HG02840 (cell line): ENCODE measurements around the gene C16orf74.

Source experiments
- ATAC-seq: cut with Tn5 transposase; IDR thresholded peaks from one replicate; pipeline ENCODE4 v1.9.1; 2021; ENCODE audit warnings: mild to moderate bottlenecking, moderate library complexity, moderate number of reproducible peaks; ENCODE audit not compliant: unreplicated experiment, low FRiP score

The C16orf74 gene

DNA sequence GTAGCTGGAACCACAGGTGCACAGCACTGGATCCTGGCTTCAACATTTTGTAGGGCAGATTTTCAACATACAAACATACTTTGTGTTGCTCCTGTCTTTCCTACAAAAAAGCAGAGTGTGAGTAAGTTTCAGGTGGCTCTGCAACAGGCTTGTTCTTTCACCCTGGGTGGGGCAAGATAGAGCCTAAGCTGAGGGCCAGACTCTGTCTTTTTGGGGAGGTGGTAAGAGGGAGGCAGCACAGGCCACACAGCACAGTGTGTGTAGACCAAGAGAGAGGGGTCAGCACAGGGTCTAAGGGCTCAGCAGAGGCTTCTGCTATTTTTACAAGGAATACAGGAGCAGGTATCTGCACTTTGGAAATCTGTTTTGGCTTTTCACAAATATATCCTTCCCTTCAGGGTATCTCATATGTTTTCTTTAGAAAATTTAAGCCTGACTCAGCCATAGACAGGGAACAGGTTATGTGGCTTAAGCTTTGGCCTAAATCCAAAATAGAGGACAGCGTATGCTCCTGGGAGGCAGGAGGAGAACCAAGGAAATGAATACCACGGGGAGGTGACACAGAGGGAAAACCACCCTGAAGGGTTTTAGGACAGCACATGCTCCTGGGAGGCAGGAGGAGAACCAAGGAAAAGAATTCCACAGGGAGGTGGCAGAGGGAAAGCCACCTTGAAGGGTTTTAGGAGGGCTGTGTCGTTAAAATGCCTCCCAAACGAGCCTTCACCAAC, 26.9 kb upstream of the C16orf74 start:
- no peak for ATAC-seq

DNA sequence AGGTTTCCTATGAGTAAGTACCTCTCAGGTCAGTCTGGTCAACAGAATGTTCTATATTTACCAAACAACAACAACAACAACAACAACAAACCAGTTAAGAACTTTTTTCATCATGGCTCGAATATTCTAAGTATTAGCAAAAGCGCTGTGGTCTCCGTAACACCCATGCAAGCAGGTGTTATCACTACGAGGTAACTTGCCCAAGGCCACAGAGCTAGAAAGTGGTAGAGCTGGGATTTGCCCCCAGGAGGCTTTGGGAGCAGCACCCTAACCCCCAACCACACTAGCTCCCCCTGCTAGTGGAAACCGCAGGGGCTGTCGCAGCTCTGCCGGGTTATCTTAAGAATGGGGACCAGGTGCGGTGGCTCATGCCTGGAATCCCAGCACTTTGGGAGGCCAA, 23.9 kb upstream of the C16orf74 start:
- ATAC-seq: no peak

DNA sequence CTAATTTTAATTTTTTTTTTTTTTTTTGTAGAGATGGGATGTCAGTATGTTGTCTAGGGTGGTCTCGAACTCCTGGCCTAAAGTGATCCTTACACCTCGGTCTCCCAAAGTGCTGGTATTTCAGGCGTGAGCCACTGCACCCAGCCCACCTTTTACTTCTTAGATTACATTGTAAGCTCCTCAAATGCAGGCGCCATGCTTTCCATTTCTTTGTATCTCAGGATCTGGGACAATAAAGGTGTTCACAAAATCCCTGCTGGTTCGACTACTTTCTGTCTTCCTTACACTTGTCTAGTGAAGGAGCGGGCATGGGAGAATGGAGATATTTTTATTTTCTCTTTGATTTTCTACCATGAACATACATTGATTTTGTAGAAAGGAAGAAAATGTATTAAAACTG, 23.2 kb upstream of the C16orf74 start:
- ATAC-seq: no peak

DNA sequence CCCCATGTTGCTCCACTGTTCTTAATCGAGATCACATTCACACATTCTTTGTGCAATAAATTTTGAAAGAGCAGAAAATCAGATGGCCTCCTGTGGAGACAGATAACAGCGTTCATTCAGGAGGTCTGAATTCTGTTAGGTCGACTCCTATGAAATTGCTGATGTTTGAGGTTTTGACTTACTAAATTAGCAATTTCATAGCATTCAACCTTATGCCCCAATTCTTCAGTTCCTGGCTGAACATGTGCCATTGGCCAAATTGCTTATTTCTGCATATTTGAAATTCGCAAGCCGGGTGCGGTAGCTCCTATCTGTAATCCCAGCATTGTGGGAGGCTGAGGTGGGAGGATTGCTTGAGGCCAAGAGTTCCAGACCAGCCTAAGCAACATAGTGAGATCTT, 22.1 kb upstream of the C16orf74 start:
- ATAC-seq: no peak

DNA sequence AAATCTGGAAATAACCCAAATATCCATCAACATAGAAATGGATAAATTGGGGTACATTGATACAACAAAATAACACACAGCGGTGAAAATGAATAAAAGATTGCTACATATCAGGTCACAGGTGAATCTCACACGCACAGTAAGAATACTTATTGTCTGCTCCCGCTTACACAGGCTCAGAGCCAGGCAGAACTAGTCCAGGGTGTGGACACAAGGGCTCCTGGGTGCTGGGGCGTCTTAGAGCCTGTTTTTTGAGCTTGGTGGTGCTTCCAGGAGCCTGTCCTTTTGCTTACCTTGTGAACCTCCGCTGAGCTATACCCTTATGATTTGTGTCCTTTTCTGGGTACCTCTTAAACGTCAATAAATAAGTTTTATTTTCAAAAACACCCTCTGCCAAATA, 19.8 kb upstream of the C16orf74 start:
- no peak for ATAC-seq

DNA sequence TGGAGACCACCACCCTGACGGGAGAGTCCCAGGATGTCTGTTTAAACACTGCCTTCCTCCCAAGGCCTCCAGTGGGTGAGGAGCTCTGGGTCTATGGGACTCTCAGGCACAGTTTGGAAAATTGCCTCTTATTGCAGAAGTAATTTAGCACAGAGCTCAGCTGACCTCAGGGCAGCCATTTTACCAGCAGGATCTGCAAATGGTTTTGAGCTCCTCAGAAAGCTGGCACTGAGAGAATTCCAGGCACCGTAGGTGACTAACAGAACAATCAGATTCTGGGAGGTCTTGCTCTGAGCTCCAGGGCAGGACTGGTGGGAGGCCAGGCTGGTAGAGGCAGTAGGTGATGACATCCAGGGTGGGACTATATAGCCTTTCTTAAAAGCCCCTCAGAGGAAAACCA, 17.3 kb upstream of the C16orf74 start:
- no peak for ATAC-seq

DNA sequence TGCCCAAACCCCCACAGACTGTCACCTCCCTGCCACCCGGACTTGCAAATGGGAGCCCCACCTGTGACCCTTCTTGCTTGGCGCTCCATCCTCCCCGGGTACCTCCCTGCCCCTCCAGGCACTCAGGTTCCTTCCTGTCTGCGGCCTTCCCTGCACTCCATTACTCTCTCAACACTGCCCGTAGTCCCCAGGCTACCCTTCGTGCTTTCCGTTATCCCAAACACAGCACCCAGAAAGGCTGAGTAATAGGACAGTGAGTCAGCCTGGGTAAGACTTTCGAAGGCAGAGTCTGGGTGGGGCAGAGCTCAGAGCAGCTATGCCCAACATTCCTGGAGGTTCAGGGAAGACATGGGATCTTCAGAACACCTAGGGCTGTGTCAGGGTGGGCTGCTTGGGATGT, 16.6 kb upstream of the C16orf74 start:
- ATAC-seq: no peak

DNA sequence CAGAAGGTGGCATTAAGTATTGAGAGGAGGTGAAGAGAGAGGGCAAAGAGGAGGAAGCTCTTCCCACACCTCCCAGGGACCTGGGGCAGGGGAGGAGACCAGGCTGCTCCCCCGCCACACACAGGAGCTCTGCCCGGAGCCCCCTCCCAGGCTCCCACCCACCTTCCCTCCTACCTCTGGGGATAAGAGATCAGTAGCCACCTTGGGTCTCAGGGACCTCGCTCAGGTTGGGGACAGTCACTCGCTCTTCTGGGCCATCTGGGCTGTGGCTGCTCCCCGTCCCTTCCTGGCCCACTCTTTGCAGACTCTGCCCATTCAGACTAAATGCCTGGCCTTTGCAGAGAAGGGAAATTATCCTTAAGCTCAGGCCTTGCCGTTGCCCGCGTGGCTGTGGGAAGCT, 14.9 kb upstream of the C16orf74 start:
- ATAC-seq: no peak

DNA sequence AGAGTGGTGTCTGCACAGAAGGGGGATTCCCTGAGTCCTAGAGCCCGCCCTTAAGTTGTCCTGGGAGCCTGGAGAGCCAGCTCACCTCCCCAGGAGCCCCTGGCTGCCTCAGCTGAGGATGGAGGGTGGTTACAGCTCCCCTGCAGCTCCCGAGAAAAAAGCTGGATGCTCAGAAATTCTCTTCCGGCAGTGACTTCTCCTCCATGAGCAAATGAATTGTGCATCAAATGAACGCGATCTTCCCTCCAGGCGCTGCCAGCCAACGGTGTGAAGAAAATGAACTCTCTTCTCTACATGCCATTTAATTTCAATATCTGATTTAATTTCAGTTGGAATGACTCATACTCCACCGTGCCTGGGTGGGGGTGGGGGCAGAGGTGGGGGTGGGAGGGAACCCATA, 14.3 kb upstream of the C16orf74 start:
- no peak for ATAC-seq

DNA sequence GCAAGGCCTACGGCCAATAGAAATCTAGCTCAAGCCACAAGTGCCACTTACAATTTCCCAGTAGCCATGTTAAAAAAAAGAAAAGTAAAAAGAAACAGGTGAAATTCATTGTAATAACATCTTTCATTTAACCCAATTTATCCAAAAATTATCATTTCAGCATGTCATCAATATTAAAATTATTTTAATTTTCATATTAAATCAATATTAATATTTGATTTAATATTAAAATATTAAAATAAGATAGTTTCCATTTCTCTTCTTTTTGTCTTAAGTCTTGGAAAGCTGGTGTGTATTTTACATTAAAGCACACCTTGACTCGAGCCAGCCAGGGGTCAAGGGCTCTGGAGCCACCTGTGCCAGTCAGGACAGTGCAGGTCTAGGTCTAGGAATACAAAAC, 12.7 kb upstream of the C16orf74 start:
- no peak for ATAC-seq

DNA sequence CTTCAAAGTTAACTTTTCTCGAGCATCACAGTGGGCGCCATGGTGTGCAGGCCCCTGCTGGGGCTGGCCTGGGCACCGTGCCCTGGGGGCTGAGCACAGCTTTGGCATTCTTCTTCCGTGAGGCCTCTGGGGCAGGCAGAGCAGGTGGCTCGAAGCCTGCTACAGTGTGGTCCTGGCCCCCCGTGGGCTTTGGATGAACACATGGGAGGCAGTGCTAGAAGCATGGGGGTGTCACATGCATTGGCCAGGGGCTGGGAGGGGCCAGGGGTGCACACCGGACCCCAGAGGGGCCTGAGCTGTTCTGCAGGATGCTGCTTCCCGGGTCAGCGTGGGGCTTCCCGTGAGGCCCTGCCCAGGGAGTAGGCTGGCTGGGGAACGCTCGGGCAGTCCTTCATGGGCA, 12.1 kb upstream of the C16orf74 start:
- no peak for ATAC-seq

DNA sequence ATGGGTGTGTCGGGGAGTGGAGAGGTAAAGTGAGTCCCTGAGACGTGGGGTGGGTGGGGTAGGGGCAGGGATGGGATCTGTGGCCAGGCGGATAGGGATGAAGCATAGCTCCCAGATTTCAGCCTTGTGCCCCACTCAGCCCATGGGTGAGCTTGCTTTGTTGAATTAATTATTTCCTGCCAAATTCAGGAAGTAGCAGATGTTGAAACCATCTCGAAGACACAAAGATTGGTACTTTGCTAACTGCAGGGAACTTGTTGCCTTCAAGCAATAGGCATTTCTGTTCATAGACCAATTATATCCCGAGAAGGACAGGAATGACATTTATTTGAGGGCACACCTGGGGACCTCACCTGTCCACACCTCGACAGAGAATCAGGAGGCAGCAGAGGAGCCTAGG, 11.0 kb upstream of the C16orf74 start:
- ATAC-seq: no peak

DNA sequence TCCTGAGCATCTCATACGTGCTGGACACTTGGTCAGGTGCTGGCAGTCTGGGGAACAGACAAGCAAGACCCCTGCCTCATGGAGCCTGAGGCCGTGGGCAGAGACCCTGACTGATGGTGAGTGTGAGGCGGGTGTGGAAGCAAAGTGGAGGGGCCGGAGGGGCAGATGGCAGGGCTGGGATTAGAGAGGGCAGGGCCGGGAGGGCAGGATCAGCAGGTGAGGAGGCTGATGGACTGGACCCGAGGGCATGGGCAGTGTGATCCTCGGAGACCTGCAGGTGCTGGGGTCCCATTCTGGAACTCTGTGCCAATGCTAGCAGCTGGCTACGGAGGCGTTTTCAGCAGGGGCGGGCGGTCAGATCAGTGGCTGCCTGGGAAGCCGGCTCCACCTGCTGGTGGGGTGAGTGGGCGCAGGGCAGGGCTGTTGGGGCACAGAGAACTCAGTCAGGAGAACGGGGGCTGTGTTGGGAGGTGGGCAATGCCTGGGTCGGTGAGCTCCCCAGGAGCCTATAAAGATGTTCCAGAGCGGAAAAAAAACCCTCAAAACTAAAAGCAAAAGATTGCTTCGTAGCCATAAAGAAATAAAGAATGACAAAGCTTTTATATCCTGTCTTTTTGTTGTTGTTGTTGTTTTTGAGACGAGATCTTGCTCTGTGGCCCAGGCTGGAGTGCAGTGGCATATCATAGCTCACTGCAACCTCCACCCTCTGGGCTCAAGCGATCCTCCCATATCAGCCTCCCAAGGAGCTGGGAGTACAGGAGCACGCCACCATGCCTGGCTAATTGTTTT, 8.9 kb upstream of the C16orf74 start:
- ATAC-seq: no peak

DNA sequence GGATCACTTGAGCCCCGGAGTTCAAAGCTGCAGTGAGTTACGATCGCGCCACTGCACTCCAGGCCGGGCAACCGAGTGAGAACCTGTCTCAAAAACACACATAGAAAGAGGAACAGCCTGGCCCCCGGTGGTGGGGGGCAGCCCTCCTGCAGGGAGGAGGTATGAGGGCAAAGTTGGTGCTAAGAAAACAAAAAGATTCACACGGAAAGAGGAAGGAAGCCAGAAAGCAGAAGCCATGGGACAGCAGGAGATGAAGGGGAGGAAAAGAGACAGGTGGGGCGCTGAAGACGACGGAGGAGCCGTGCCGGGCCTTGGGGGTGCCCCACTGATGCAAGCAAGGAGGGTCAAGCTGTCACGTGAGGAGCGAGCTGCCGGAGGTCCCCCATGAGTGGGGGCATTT, 8.2 kb upstream of the C16orf74 start:
- no peak for ATAC-seq

DNA sequence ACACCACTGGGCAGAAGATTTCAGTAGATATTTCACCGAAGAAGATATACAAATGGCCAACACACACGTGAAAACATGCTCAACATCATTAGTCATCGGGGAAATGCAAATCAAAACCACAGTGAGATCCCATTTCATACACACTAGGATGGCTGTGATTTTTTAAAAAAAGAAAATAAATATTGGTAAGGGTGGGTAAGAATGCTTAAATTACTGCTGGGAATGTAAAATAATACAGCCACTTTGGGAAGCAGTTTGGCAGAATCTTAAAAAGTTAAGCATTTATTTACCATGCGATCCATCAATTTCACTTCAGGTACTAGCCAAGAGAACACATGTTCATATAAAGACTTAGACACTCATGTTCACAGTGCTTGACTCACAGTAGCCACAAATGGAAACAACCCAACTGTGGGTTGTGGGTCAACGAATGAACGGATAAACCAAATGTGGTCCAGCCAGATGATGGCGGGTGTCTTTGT, 6.5 kb upstream of the C16orf74 start:
- peak; percentile 45 for ATAC-seq

DNA sequence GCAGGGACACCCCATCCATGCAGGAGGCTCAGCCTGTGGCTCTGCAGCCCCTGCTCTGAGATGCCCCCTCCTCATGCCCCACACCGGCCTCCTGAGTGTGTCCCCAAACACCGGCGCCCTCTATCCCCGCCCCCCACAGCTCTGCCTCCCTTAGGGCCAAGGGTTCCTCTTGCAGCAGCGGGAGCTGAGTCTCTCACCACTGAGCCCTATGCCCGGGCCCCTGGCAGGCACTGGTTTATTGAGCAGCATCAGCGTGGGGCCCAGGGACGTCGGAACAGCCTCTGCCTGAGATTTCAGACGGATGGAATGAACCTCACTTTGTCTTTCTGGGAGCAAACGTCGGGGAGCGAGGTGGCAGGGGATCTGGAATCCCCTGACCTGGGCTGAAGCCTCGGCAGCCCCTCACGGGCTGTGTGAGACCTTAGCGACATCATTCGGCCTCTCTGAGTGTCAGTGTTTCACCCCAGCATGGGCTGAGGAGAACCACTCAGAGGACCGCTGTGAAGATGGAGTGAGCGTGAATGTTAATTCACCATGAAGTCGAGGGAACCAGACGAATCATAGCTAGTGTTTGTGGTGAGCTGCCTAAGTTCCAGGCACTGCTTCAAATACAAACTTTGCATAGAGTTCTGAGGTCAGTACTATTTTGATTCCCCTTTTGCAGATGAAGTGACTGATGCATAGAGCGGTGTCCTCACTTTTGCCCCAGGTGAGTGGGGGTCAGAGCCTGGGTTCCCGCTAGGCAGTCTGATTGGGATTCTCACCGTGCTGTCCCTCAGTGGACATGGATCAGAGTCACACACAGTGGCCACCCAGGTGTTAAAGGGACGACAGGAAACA, 5.3 kb upstream of the C16orf74 start:
- peak; percentile 44 for ATAC-seq

DNA sequence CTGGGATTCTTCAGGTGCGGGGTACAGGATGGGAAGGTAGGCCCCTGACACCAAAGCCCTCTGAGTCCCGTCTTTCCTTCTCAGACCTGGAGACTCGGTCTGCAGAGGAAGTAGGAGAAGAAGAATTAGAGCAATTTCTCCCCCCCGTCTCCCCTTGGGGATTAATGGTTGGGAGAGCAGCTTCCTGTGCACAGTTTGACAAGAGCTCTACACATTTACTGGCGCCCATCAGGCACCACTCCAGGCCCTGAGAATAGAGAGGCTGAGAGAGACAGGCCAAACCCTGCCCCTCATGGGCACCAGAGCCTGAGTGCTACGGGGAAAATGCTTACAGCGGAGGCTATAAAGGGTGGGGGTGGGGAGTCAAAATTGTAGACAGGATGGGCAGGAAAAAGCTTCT, 3.5 kb upstream of the C16orf74 start:
- no peak for ATAC-seq

DNA sequence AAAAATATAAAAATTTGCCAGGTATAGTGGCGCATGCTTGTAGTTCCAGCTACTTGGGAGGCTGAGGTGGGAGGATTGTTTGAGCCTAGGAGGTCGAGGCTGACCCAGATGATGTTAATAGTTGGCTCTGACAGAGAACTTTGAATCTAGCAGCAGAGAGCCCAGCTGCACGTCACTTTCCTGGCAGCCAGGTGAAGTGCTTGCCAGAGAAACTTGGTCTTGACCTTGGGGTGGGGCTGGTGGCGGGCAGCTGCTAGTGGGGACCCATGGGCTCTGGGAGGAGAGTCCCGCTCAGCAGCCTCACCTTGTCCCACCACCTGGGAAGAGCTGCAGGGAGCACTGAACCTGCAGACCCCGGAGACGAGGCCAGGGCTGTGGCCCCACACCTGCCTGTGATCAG, 3.1 kb upstream of the C16orf74 start:
- ATAC-seq: no peak

DNA sequence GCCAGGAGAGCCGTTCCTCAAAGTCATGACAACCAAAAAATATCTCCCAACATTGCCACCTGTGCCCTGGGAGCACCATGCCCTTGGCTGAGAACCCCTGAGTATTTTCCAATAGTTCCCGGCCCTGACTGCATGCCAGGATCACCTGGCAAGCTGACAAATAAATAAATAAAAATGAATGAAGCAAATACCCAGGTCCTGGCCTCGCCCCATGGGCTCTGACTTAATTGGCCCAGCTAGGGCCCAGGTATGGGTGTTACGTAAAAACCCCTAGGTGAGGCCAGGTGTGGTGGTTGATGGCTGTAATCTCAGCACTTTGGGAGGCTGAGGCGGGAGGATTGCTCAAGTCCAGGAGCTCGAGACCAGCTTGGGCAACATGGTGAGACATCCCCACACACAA, 2.7 kb upstream of the C16orf74 start:
- no peak for ATAC-seq

DNA sequence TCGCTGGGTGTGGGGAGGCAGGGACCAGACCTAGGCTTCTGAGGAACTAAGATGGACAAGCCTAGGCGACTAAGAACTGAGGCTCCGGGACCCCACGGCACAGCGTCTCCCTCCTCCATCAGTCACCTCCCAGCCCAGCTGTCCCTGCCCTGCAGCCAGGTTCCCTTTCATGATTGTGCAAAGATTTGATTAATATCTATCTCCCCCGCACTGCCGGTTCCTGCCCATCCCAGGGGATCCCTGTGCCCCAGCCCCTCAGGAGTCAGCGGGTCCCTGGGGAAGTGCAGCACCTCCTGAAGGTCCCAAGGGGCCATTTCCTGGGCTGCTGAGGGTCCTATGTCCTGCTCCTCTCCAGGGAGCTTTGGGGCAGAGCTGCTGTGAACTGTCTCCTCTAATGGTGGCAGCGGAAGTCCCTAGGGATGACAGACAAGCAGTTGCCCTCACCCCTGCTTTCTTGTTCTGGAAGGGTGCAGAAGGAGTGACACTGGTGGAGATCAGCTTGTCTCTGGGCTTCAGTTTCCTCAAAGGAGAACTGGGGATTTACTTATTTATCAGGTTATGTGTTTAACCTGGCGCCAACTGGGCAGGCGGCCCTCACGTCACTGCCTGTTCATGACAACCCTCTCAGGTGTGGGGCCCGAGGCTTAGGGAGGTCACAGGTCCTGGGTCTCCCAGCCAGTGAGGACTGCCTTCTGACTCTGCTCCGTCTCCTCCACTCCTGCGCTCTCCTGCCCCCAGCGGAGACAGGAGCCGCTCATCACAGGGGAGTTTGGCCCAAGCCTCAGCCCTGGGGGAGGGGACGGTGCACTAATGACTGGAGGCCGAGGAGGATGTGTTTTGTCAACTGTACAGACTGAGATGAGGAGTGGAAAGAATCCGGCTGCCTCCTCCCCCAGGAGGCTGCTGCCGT, 1.9 kb upstream of the C16orf74 start:
- ATAC-seq: no peak
